ENCODE measurements around the gene LRRC8C.

Gene LRRC8C

GRCh38 chr1:89606227-89606980, 26.5 kb upstream of the LRRC8C start:
- Histone ChIP-seq H3K9me3 (ENCODE audit: insufficient read depth, low read depth, low read length) (no peaks in the 10 kb centered on the region), H3K4me3 (ENCODE audit: low read length, poor library complexity, severe bottlenecking) (no peak overlapping the region), H3K27me3 (ENCODE audit: insufficient read depth, low read length, poor library complexity, severe bottlenecking) (no peaks in the 10 kb centered on the region), H3F3A (ENCODE audit: low read depth) (no peaks in the 10 kb centered on the region), H2AFZ (ENCODE audit: low read length) (no peak overlapping the region), H4K20me1 (ENCODE audit: insufficient read depth, low read length, poor library complexity, severe bottlenecking) (no peaks in the 10 kb centered on the region), H3K4me2 (ENCODE audit: low read depth, low read length, poor library complexity, severe bottlenecking) (no peak overlapping the region), H3K9me2 (replicated peaks; ENCODE audit: low read depth, low read length) (no peaks in the 10 kb centered on the region), H3K36me3 (ENCODE audit: insufficient read depth, low read length) (no peaks in the 10 kb centered on the region), H3K4me1 (ENCODE audit: insufficient read depth, low read length, poor library complexity, severe bottlenecking) (peaks cover 17% of the 10 kb centered on the region), H3K9ac (ENCODE audit: low read depth, low read length, poor library complexity, severe bottlenecking) (no peak overlapping the region), H3K79me2 (ENCODE audit: insufficient read depth, low read length) (no peaks in the 10 kb centered on the region)
- TF ChIP-seq EZH2phosphoT487 (IDR thresholded peaks at IDR 0.05; ENCODE audit: borderline replicate concordance) (no peak), CTCF (conservative IDR thresholded peaks at IDR 0.05; ENCODE audit: low read length) (no peak)

GRCh38 chr1:89607156-89607555, 25.8 kb upstream of the LRRC8C start:
- no peak overlapping the region for H3K4me2 ChIP-seq (ENCODE audit: low read depth, low read length, poor library complexity, severe bottlenecking)

GRCh38 chr1:89607586-89608318, 25.2 kb upstream of the LRRC8C start:
- Histone ChIP-seq H3K9ac (ENCODE audit: low read depth, low read length, poor library complexity, severe bottlenecking) (no peak overlapping the region), H2AFZ (ENCODE audit: low read length) (no peak overlapping the region), H3K9me2 (replicated peaks; ENCODE audit: low read depth, low read length) (no peaks in the 10 kb centered on the region), H3K4me3 (ENCODE audit: low read length, poor library complexity, severe bottlenecking) (no peak overlapping the region), H3K36me3 (ENCODE audit: insufficient read depth, low read length) (no peaks in the 10 kb centered on the region), H3K79me2 (ENCODE audit: insufficient read depth, low read length) (no peaks in the 10 kb centered on the region), H3K27me3 (ENCODE audit: insufficient read depth, low read length, poor library complexity, severe bottlenecking) (no peaks in the 10 kb centered on the region), H3F3A (ENCODE audit: low read depth) (no peaks in the 10 kb centered on the region), H3K4me2 (ENCODE audit: low read depth, low read length, poor library complexity, severe bottlenecking) (no peak overlapping the region), H3K9me3 (ENCODE audit: insufficient read depth, low read depth, low read length) (no peaks in the 10 kb centered on the region), H3K4me1 (ENCODE audit: insufficient read depth, low read length, poor library complexity, severe bottlenecking) (peaks cover 18% of the 10 kb centered on the region), H4K20me1 (ENCODE audit: insufficient read depth, low read length, poor library complexity, severe bottlenecking) (no peaks in the 10 kb centered on the region)
- no peak for TF ChIP-seq EZH2phosphoT487 (IDR thresholded peaks at IDR 0.05; ENCODE audit: borderline replicate concordance)
- no peak for TF ChIP-seq CTCF (conservative IDR thresholded peaks at IDR 0.05; ENCODE audit: low read length)

More at GRCh38 chr1:89607156-89607555, 25.8 kb upstream of the LRRC8C start:
- no peaks in the 10 kb centered on the region for H3K36me3 ChIP-seq (ENCODE audit: insufficient read depth, low read length)
- H2AFZ ChIP-seq (ENCODE audit: low read length): no peak overlapping the region
- H3K9ac ChIP-seq (ENCODE audit: low read depth, low read length, poor library complexity, severe bottlenecking): no peak overlapping the region
- TF ChIP-seq EZH2phosphoT487 (IDR thresholded peaks at IDR 0.05; ENCODE audit: borderline replicate concordance): no peak
- no peak for TF ChIP-seq CTCF (conservative IDR thresholded peaks at IDR 0.05; ENCODE audit: low read length)
- H3F3A ChIP-seq (ENCODE audit: low read depth): no peaks in the 10 kb centered on the region
- no peaks in the 10 kb centered on the region for H3K9me2 ChIP-seq (replicated peaks; ENCODE audit: low read depth, low read length)
- H3K4me3 ChIP-seq (ENCODE audit: low read length, poor library complexity, severe bottlenecking): no peak overlapping the region
- no peaks in the 10 kb centered on the region for H4K20me1 ChIP-seq (ENCODE audit: insufficient read depth, low read length, poor library complexity, severe bottlenecking)
- H3K79me2 ChIP-seq (ENCODE audit: insufficient read depth, low read length): no peaks in the 10 kb centered on the region
- H3K4me1 ChIP-seq (ENCODE audit: insufficient read depth, low read length, poor library complexity, severe bottlenecking): peaks cover 18% of the 10 kb centered on the region
- no peaks in the 10 kb centered on the region for H3K9me3 ChIP-seq (ENCODE audit: insufficient read depth, low read depth, low read length)
- no peaks in the 10 kb centered on the region for H3K27me3 ChIP-seq (ENCODE audit: insufficient read depth, low read length, poor library complexity, severe bottlenecking)
